NT2/D1 (cell line): ENCODE measurements around the gene UBE2L3.
"Not testable (repeated sequence)": the region's sequence is repeated elsewhere in the genome, so short reads cannot be mapped to it uniquely, and the experiment has no call there.

Experiments used
- DNase-seq: peaks from one replicate; pipeline ENCODE4 v3.0.0-alpha.2; 2011; ENCODE audit warnings: low read depth, low spot score
- H3K27me3 ChIP-seq: 2 replicates; pipeline ENCODE4 v1.6.0; 2011; ENCODE audit warnings: mild to moderate bottlenecking; ENCODE audit not compliant: insufficient read length, insufficient read depth
- H3K36me3 ChIP-seq: 2 replicates; pipeline ENCODE4 v1.6.1; 2011; ENCODE audit warnings: mild to moderate bottlenecking, low read length, mixed read lengths; ENCODE audit not compliant: insufficient read depth, insufficient read length
- H3K4me1 ChIP-seq: 2 replicates; pipeline ENCODE4 v1.5.1; 2011; ENCODE audit not compliant: insufficient read depth, insufficient read length
- H3K4me3 ChIP-seq: 2 replicates; pipeline ENCODE4 v1.5.1; 2011; ENCODE audit warnings: low read depth; ENCODE audit not compliant: insufficient read length
- H3K9ac ChIP-seq: 2 replicates; pipeline ENCODE4 v1.6.0; 2011; ENCODE audit warnings: low read depth; ENCODE audit not compliant: insufficient read length
- H3K9me3 ChIP-seq: 2 replicates; pipeline ENCODE4 v1.5.1; 2011; ENCODE audit warnings: mild to moderate bottlenecking, low read length; ENCODE audit not compliant: insufficient read depth
- SUZ12 ChIP-seq: IDR thresholded peaks from 2 replicates; pipeline ENCODE4 v1.6.1; 2011; ENCODE audit not compliant: insufficient read length, insufficient read depth; ENCODE audit errors: extremely low read depth
- YY1 ChIP-seq: IDR thresholded peaks from 2 replicates; pipeline ENCODE4 v1.6.1; 2011; ENCODE audit not compliant: insufficient read length, insufficient read depth
- ZNF274 ChIP-seq: IDR thresholded peaks from 2 replicates; pipeline ENCODE4 v1.6.1; 2011; ENCODE audit warnings: mild to moderate bottlenecking, low read depth, low read length

The UBE2L3 gene

DNA sequence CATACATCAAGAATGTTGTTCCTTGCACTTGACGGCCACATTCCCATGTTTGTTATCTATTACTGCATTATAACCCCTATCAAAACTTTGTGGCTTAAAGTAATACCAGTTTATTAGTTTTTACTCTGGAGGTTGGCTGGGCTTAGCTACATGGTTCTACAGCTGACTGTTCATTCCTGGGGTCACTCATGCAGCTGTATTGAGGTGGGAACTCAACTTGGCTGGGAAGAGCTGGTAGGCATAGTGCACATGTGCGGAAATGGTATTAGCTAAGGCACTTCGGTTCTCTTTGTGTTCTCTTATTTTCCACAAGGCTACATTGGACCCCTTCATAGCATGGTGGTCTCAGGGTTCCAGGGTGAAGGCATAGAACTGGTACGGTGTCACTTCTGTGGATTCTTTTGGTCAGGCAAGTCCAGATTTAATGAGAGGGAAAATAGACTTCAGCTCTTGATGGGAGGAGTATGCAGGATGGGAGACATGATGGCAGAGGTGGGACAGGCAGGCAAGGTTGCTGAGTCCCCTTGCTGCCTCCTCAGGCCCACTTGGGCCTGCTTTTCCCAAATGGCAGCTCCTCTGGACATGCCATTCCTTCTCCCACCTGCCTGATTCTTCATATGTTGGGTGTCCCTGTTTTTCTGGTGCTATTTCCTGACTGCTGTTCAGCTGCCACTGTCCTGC is 46.2 kb downstream of the UBE2L3 start:
- Histone ChIP-seq H3K4me1 (no peaks in the 10 kb centered on the region), H3K27me3 (no peaks in the 10 kb centered on the region), H3K9me3 (no peaks in the 10 kb centered on the region), H3K9ac (no peak overlapping the region), H3K36me3 (peaks cover 56% of the 10 kb centered on the region), H3K4me3 (no peak overlapping the region)
- TF ChIP-seq YY1 = no peak
- no peak for TF ChIP-seq SUZ12
- no peak for TF ChIP-seq ZNF274
- no peak for DNase-seq

DNA sequence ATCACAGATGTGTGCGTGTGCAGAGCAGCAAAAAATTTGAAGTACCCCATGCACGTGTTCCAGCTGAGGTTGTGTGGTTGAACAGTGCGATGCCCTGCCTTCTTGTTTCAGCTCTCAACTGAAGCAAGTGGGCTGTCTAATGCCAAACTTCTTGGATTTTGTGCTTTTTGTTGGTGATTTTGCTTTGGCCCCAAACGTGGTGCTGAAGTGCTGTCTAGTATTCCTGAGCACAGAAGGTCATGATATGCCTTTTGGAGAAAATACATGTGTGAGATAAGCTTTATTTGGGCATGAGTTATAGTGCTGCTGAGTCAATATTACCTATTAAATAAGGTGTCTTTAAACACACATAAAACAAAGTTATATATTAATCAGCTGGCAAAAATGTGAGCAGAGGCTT is 48.2 kb downstream of the UBE2L3 start:
- H3K9me3 ChIP-seq = no peaks in the 10 kb centered on the region
- no peak overlapping the region for H3K4me3 ChIP-seq
- no peaks in the 10 kb centered on the region for H3K4me1 ChIP-seq
- H3K9ac ChIP-seq = no peak overlapping the region
- H3K36me3 ChIP-seq = peaks cover 55% of the 10 kb centered on the region
- DNase-seq = no peak
- H3K27me3 ChIP-seq = no peaks in the 10 kb centered on the region
- no peak for TF ChIP-seq YY1
- TF ChIP-seq SUZ12 = no peak
- TF ChIP-seq ZNF274 = no peak

DNA sequence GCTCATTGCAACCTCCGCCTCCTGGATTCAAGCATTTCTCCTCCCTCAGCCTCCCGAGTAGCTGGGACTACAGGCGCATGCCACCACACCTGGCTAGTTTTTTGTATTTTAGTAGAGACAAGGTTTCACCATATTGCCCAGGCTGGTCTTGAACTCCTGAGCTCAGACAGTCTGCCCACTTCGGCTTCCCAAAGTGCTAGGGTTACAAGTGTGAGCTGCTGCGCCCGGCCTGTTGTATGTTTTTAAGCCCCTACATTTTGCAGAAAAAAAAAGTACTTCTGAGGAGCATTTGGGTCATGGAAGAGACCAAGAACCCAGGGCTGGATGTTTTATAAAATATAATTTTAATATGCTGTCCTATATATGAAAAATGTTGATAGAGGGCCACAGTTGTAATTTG is 49.8 kb downstream of the UBE2L3 start:
- H3K9me3 ChIP-seq, H3K27me3 ChIP-seq, H3K4me3 ChIP-seq, H3K4me1 ChIP-seq, H3K9ac ChIP-seq, DNase-seq: not testable (repeated sequence)
- peaks cover 53% of the 10 kb centered on the region for H3K36me3 ChIP-seq

DNA sequence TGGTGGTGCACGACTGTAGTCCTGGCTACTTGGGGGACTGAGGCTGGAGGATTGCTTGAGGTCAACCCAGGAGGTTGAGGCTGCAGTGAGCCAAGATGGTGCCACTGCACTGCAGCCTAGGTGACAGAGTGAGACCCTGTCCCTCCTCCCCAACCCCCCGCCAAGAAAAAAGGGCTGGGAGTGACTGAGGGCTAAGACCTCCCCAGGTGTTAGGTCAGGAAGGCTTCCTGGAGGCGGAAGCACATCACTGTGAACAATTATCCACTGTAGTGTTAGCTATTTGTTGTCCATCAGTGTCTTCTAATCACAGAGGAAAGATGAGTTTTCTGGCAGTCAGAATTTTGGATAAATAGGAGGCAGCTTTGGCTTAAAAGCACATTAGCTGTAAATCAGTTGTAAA is 53.5 kb downstream of the UBE2L3 start:
- no peak overlapping the region for H3K9ac ChIP-seq
- DNase-seq = no peak
- TF ChIP-seq SUZ12 (no peak), ZNF274 (no peak), YY1 (no peak)
- H3K9me3 ChIP-seq = no peaks in the 10 kb centered on the region
- no peaks in the 10 kb centered on the region for H3K27me3 ChIP-seq
- H3K4me3 ChIP-seq = no peak overlapping the region
- peaks cover 54% of the 10 kb centered on the region for H3K36me3 ChIP-seq
- H3K4me1 ChIP-seq = peaks cover 13% of the 10 kb centered on the region

DNA sequence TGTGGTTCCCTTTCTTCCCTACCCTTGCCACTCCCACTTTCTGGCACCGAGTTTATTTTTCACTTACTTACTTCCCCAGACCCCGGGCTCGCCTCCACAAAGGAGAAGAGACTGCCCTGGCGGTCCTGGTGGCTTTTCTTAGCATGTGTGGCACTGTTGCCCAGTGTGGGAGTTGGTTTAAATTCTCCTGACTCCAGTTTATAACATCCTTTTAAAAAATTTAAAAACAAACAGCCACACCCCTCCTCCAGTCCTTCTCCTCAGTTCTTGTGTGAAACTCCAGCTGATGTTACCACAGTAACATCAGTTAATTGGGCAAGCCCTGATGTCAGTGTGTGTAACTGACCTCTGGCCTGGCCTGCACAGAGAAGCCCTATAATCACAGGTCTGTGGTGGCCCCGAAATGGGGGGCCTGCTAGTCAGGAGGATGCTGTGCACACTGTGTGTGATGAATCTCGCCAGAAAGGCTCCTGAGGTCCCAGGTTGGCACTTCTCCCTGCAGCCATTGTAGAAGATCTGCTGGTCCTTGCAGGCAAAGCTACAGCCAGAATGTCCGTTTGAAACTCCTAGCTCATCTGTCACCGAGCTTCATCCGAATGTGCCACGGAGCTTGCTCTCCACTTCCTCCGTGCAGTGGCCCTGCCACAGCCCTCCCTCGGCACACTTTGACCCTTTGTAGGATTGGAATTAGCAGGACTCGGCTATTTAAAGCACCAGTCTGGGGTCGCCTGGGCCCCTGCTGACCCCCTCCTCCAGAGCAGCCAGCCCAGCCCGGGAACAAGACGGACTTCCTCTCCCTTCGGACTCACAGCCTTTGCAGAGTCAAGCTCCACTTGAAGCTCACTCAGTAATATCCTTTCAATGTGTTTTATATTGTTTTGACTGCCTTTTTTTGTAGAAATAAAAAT is 54.8 kb downstream of the UBE2L3 start:
- Histone ChIP-seq H3K9me3 (no peaks in the 10 kb centered on the region), H3K4me1 (peaks cover 16% of the 10 kb centered on the region), H3K4me3 (no peak overlapping the region), H3K36me3 (peaks cover 60% of the 10 kb centered on the region), H3K27me3 (no peaks in the 10 kb centered on the region), H3K9ac (no peak overlapping the region)
- DNase-seq = no peak
- no peak for TF ChIP-seq ZNF274
- no peak for TF ChIP-seq SUZ12
- no peak for TF ChIP-seq YY1

DNA sequence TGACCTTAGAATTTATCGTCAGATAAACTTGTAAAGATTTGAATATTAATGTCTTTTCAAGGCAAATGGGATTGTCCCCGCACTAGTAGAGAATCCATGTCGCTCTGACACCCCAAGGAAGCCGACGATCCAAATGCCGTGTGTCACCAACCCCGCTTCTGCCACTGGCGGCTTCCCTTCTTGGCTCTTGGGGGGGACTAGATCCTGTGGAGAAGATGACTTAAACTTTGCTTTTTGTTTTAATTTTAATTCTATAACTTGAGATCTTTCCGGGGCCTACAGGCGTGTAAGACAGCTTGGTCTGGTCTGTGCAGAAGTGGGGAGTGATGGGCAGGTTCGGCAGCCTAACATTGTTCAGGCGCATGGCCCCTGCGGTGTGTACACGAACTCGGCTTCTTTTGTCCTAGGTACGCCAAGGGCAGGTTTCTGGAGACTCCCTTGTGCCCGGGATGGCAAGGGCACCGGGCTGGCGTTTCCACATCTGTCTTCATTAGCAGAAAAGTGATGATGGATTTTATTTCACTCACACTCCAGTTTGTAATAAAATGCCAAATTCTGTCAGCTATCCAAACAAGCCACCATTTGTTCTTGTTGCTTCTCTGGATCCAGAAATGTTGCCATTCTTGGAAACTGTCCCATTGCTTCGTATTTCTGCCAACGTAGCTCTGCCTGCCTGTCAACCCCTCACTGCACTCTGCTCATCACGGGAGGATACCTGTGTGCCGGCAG is 55.6 kb downstream of the UBE2L3 start:
- no peaks in the 10 kb centered on the region for H3K27me3 ChIP-seq
- peaks cover 65% of the 10 kb centered on the region for H3K36me3 ChIP-seq
- TF ChIP-seq YY1 = no peak
- no peak for TF ChIP-seq SUZ12
- TF ChIP-seq ZNF274 = no peak
- no peak overlapping the region for H3K9ac ChIP-seq
- H3K4me1 ChIP-seq = peaks cover 16% of the 10 kb centered on the region
- no peaks in the 10 kb centered on the region for H3K9me3 ChIP-seq
- no peak overlapping the region for H3K4me3 ChIP-seq
- no peak for DNase-seq

DNA sequence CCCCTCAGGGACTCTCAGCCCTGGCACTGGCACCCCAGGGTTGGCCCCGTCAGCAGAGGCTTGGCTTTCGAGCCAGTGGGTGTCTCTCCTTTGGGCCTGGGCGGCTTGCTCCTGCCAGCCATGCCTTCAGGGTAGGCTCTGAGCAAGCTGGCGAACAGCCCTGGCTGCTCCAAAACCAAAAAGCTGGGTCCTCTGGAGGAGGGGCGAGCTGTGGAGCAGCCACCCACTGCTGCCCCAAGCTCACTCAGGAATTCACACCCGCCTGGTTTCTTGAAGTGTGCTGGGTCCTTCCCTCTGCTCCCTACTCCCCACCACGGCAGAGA is 56.1 kb downstream of the UBE2L3 start:
- Histone ChIP-seq H3K9ac (no peak overlapping the region), H3K27me3 (no peaks in the 10 kb centered on the region), H3K9me3 (no peaks in the 10 kb centered on the region), H3K36me3 (peaks cover 70% of the 10 kb centered on the region), H3K4me3 (no peak overlapping the region), H3K4me1 (peaks cover 19% of the 10 kb centered on the region)
- DNase-seq = no peak
- TF ChIP-seq YY1 = no peak
- no peak for TF ChIP-seq SUZ12
- TF ChIP-seq ZNF274 = no peak
